SK-N-SH treated with all-trans-retinoic acid at 6 μM for 48 hours (cell line): ENCODE data around the gene DTNA.

Experiments used
- CSDC2 ChIP-seq: fragments of 250-450 bp; sonication (Bioruptor Pico); IDR thresholded peaks from 2 replicates; pipeline ENCODE4 v1.5.0; 2020; ENCODE audit warnings: mild to moderate bottlenecking, moderate library complexity
- PATZ1 ChIP-seq: fragments of 250-450 bp; sonication (Bioruptor Pico); IDR thresholded peaks from 2 replicates; pipeline ENCODE4 v1.8.0; 2020; ENCODE audit warnings: mild to moderate bottlenecking, moderate library complexity, borderline replicate concordance
- RARB ChIP-seq: fragments of 250-450 bp; sonication (Bioruptor Pico); IDR thresholded peaks from 2 replicates; pipeline ENCODE4 v1.8.0; 2021; ENCODE audit warnings: mild to moderate bottlenecking, moderate library complexity
- SNAI2 ChIP-seq: fragments of 250-450 bp; sonication (Bioruptor Pico); IDR thresholded peaks from 2 replicates; pipeline ENCODE4 v1.5.0; 2020; ENCODE audit warnings: mild to moderate bottlenecking, moderate library complexity
- TOX ChIP-seq: fragments of 250-450 bp; sonication (Bioruptor Pico); IDR thresholded peaks from 2 replicates; pipeline ENCODE4 v1.8.0; 2021; ENCODE audit warnings: mild to moderate bottlenecking, moderate library complexity, borderline replicate concordance
- TSHZ2 ChIP-seq: fragments of 250-450 bp; sonication (Bioruptor Pico); IDR thresholded peaks from 2 replicates; pipeline ENCODE4 v1.5.0; 2020; ENCODE audit warnings: mild to moderate bottlenecking, moderate library complexity
- ZC3H10 ChIP-seq: fragments of 250-450 bp; sonication (Bioruptor Pico); IDR thresholded peaks from 2 replicates; pipeline ENCODE4 v1.5.1; 2021; ENCODE audit warnings: mild to moderate bottlenecking, moderate library complexity
- ZFP3 ChIP-seq: fragments of 250-450 bp; sonication (Bioruptor Pico); IDR thresholded peaks from 2 replicates; pipeline ENCODE4 v1.5.0; 2020; ENCODE audit warnings: mild to moderate bottlenecking, moderate library complexity
- ZNF565 ChIP-seq: fragments of 450-650 bp; formaldehyde crosslinking; conservative IDR thresholded peaks from 2 replicates; pipeline ENCODE4 v1.5.0; 2020; ENCODE audit warnings: low read depth, mild to moderate bottlenecking, moderate library complexity
- ZNF70 ChIP-seq: fragments of 450-650 bp; formaldehyde crosslinking; IDR thresholded peaks from 2 replicates; pipeline ENCODE4 v1.5.0; 2020; ENCODE audit warnings: mild to moderate bottlenecking, moderate library complexity

GRCh38 chr18:34904994-34905393 lies 194.9 kb downstream of the DTNA start:
- TF ChIP-seq TSHZ2 (CRISPR knock-in tag) = no peak
- TF ChIP-seq PATZ1 = no peak
- TF ChIP-seq ZFP3 = no peak
- TF ChIP-seq TOX (CRISPR knock-in tag) = no peak
- no peak for TF ChIP-seq RARB (CRISPR knock-in tag)
- no peak for TF ChIP-seq SNAI2 (CRISPR knock-in tag)
- TF ChIP-seq CSDC2 = no peak
- TF ChIP-seq ZNF565 (CRISPR knock-in tag) = no peak
- no peak for TF ChIP-seq ZNF70
- no peak for TF ChIP-seq ZC3H10 (CRISPR knock-in tag)
